H1 (cell line): Measurements from ENCODE around the gene MDFIC. TPM values are rescaled to one million over a fixed set of nuclear protein-coding genes. Genes with fewer than 3 reads are reported as not detected.

Experiments
- CTCF ChIA-PET: fragments of 300-600 bp; sonication (Branson Sonifier 250); formaldehyde crosslinking; loops from one replicate; lab custom pipeline; 2021; ENCODE audit not compliant: partially characterized antibody; lab: Charles Lee
- POLR2A ChIA-PET: fragments of 300-600 bp; sonication (Branson Sonifier 250); formaldehyde crosslinking; loops from one replicate; lab custom pipeline; 2021; ENCODE audit warnings: inconsistent platforms; ENCODE audit not compliant: partially characterized antibody; lab: Charles Lee
- DNase-seq, 2 experiments: peaks; one replicate each; pipeline versions ENCODE4 v3.0.0 to v3.0.0-alpha.2; 2010 to 2022; ENCODE audit warnings: low spot score in 2 of 2, low read depth in 1 of 2, mixed read lengths in 1 of 2
- FAIRE-seq: peaks from 2 replicates; lab custom pipeline; 2011; peaks lifted over from hg19 to GRCh38; lab: Jason Lieb, UNC
- H2AFZ ChIP-seq: 2 replicates; pipeline ENCODE4 v1.8.1; 2012; ENCODE audit warnings: low read length, inconsistent platforms
- H2AK5ac ChIP-seq: 2 replicates; pipeline ENCODE4 v1.6.1; 2013; ENCODE audit warnings: low read depth, low read length
- H2BK120ac ChIP-seq: replicated peaks from 2 replicates; pipeline ENCODE3; 2013; ENCODE audit warnings: low read depth, low read length, inconsistent platforms
- H2BK12ac ChIP-seq: 2 replicates; pipeline ENCODE4 v1.6.1; 2013; ENCODE audit warnings: low read depth, low read length
- H2BK15ac ChIP-seq: 2 replicates; pipeline ENCODE4 v1.6.1; 2013; ENCODE audit warnings: low read length
- H2BK20ac ChIP-seq: 2 replicates; pipeline ENCODE4 v1.6.1; 2013; ENCODE audit warnings: low read length
- H2BK5ac ChIP-seq: 2 replicates; pipeline ENCODE4 v1.6.1; 2013; ENCODE audit warnings: low read depth, low read length
- H3K14ac ChIP-seq: 2 replicates; pipeline ENCODE4 v1.6.1; 2013; ENCODE audit warnings: inconsistent platforms; ENCODE audit not compliant: insufficient read length
- H3K18ac ChIP-seq: 2 replicates; pipeline ENCODE4 v1.6.1; 2013; ENCODE audit warnings: low read length; ENCODE audit errors: extremely low read depth
- H3K23ac ChIP-seq: 2 replicates; pipeline ENCODE4 v1.6.1; 2013; ENCODE audit warnings: inconsistent platforms; ENCODE audit not compliant: insufficient read length
- H3K23me2 ChIP-seq: 2 replicates; pipeline ENCODE4 v1.6.1; 2013; ENCODE audit warnings: low read depth, low read length
- H3K27ac ChIP-seq: 2 replicates; pipeline ENCODE4 v1.6.1; 2011; ENCODE audit warnings: low read depth, low read length, inconsistent platforms
- H3K27me3 ChIP-seq, 4 experiments: replicated peaks in 1 of 4; 1 replicate in 1 of 4; 2 replicates in 3 of 4; pipeline versions ENCODE4 v1.6.1 to v1.8.1; 2011 to 2013; ENCODE audit warnings: low read length in 3 of 4, mild to moderate bottlenecking in 3 of 4, inconsistent platforms in 2 of 4, mixed read lengths in 2 of 4, moderate library complexity in 1 of 4; ENCODE audit not compliant: control insufficient read depth in 3 of 4, insufficient read depth in 3 of 4; ENCODE audit errors: extremely low read depth in 1 of 4
- H3K36me3 ChIP-seq, 4 experiments: 2 replicates each; pipeline versions ENCODE4 v1.6.1 to v1.8.1; 2011 to 2013; ENCODE audit warnings: mild to moderate bottlenecking in 4 of 4, low read length in 3 of 4, moderate library complexity in 2 of 4, control low read depth in 1 of 4, inconsistent platforms in 1 of 4; ENCODE audit not compliant: insufficient read depth in 4 of 4, control insufficient read depth in 2 of 4
- H3K4ac ChIP-seq: replicated peaks from 2 replicates; pipeline ENCODE3; 2013; ENCODE audit warnings: low read length, low read depth, mixed read lengths, inconsistent platforms; ENCODE audit not compliant: insufficient read length
- H3K4me1 ChIP-seq, 4 experiments: replicated peaks in 1 of 4; 1 replicate in 1 of 4; 2 replicates in 3 of 4; pipeline versions ENCODE4 v1.6.1 to v1.8.1; 2011 to 2013; ENCODE audit warnings: low read length in 3 of 4, inconsistent platforms in 2 of 4, mixed read lengths in 1 of 4; ENCODE audit not compliant: insufficient read depth in 4 of 4, control insufficient read depth in 3 of 4
- H3K4me2 ChIP-seq, 2 experiments: 2 replicates each; pipeline versions ENCODE4 v1.6.1 to v1.8.1; 2011 to 2013; ENCODE audit warnings: low read depth in 2 of 2, low read length in 2 of 2, control low read depth in 1 of 2, inconsistent platforms in 1 of 2, mild to moderate bottlenecking in 1 of 2; ENCODE audit not compliant: insufficient read depth in 1 of 2
- H3K4me3 ChIP-seq, 4 experiments: fragments of 200-600, 300-600 bp in 1 of 4; sonication (generic), shearing (Covaris generic), sonication (Bioruptor Twin) in 1 of 4; 2 replicates each; pipeline versions ENCODE4 v1.5.1 to v1.8.1; 2011 to 2016; ENCODE audit warnings: low read length in 4 of 4, low read depth in 3 of 4, control low read depth in 2 of 4, inconsistent platforms in 2 of 4, mild to moderate bottlenecking in 2 of 4, mixed read lengths in 1 of 4, moderate library complexity in 1 of 4; ENCODE audit not compliant: insufficient read depth in 2 of 4; ENCODE audit errors: extremely low read depth in 1 of 4
- H3K56ac ChIP-seq: replicated peaks from 2 replicates; pipeline ENCODE3; 2013; ENCODE audit warnings: low read depth, mild to moderate bottlenecking, mixed read lengths, low read length, inconsistent platforms; ENCODE audit not compliant: insufficient read length
- H3K79me1 ChIP-seq: 2 replicates; pipeline ENCODE4 v1.6.1; 2013; ENCODE audit warnings: low read depth, low read length, control low read depth
- H3K79me2 ChIP-seq, 2 experiments: 2 replicates each; pipeline versions ENCODE4 v1.6.1 to v1.8.1; 2012 to 2013; ENCODE audit warnings: low read length in 2 of 2, mild to moderate bottlenecking in 2 of 2, inconsistent platforms in 1 of 2; ENCODE audit not compliant: insufficient read depth in 2 of 2, control insufficient read depth in 1 of 2
- H3K9ac ChIP-seq, 4 experiments: replicated peaks in 1 of 4; 1 replicate in 1 of 4; 2 replicates in 3 of 4; pipeline versions ENCODE4 v1.6.1 to v1.8.1; 2011 to 2013; ENCODE audit warnings: low read depth in 3 of 4, low read length in 3 of 4, control low read depth in 2 of 4, mild to moderate bottlenecking in 2 of 4, moderate library complexity in 2 of 4, inconsistent platforms in 1 of 4; ENCODE audit errors: extremely low read depth in 1 of 4
- H3K9me3 ChIP-seq, 2 experiments: 2 replicates each; pipeline versions ENCODE4 v1.6.1 to v1.8.1; 2012 to 2013; ENCODE audit warnings: mild to moderate bottlenecking in 2 of 2, moderate library complexity in 2 of 2, control low read depth in 1 of 2, inconsistent platforms in 1 of 2, low read depth in 1 of 2, low read length in 1 of 2, mixed read lengths in 1 of 2; ENCODE audit not compliant: insufficient read depth in 2 of 2
- H4K20me1 ChIP-seq, 2 experiments: replicated peaks in 1 of 2; 2 replicates each; pipeline versions ENCODE3 to v1.8.1; 2011 to 2013; ENCODE audit warnings: inconsistent platforms in 2 of 2, low read length in 2 of 2, mild to moderate bottlenecking in 1 of 2; ENCODE audit not compliant: insufficient read depth in 2 of 2, control insufficient read depth in 1 of 2
- H4K5ac ChIP-seq: 2 replicates; pipeline ENCODE4 v1.6.1; 2013; ENCODE audit warnings: low read length, low read depth, mixed read lengths, inconsistent platforms; ENCODE audit not compliant: insufficient read length
- H4K8ac ChIP-seq: 2 replicates; pipeline ENCODE4 v1.8.0; 2013; ENCODE audit warnings: mild to moderate bottlenecking, moderate library complexity, low read length, inconsistent platforms; ENCODE audit not compliant: insufficient read depth; ENCODE audit errors: extremely low read depth
- H4K91ac ChIP-seq: replicated peaks from 2 replicates; pipeline ENCODE3; 2013; ENCODE audit warnings: low read length, mixed read lengths, inconsistent platforms; ENCODE audit not compliant: insufficient read length
- BCL11A ChIP-seq, 2 experiments: IDR thresholded peaks; one replicate each; pipeline ENCODE4 v1.6.1; 2011; ENCODE audit warnings: low read depth in 2 of 2, low read length in 2 of 2, mild to moderate bottlenecking in 2 of 2
- BRCA1 ChIP-seq: IDR thresholded peaks from 2 replicates; pipeline ENCODE4 v1.6.1; 2012; ENCODE audit warnings: low read depth, low read length, improper control_type of control experiment
- CBX8 ChIP-seq: fragments of 300-800, 300-1000 bp; sonication (generic); IDR thresholded peaks from 2 replicates; pipeline ENCODE4 v1.7.1; 2016; ENCODE audit warnings: low read depth, low read length, borderline replicate concordance
- CEBPB ChIP-seq: IDR thresholded peaks from 2 replicates; pipeline ENCODE4 v1.6.1; 2012; ENCODE audit warnings: low read depth, low read length
- EGR1 ChIP-seq: IDR thresholded peaks from 2 replicates; pipeline ENCODE4 v1.6.1; 2011; ENCODE audit warnings: low read depth, low read length, borderline replicate concordance
- FOSL1 ChIP-seq: IDR thresholded peaks from 2 replicates; pipeline ENCODE4 v1.6.1; 2011; ENCODE audit warnings: mild to moderate bottlenecking, low read depth, low read length, moderate library complexity; ENCODE audit not compliant: insufficient read depth
- GTF2F1 ChIP-seq: IDR thresholded peaks from 2 replicates; pipeline ENCODE4 v1.6.1; 2012; ENCODE audit warnings: low read depth, low read length, improper control_type of control experiment, borderline replicate concordance
- HDAC2 ChIP-seq, 2 experiments: fragments of 300-600 bp in 1 of 2; sonication (generic) in 1 of 2; IDR thresholded peaks; 2 replicates each; pipeline ENCODE4 v1.6.1; 2011 to 2012; ENCODE audit warnings: low read depth in 2 of 2, low read length in 2 of 2, mild to moderate bottlenecking in 2 of 2, moderate library complexity in 2 of 2, borderline replicate concordance in 1 of 2, inconsistent platforms in 1 of 2
- KDM1A ChIP-seq: fragments of 200-600, 300-600 bp; sonication (generic); IDR thresholded peaks from 2 replicates; pipeline ENCODE4 v1.7.1; 2016; ENCODE audit warnings: mild to moderate bottlenecking, low read length, borderline replicate concordance
- SIN3A ChIP-seq, 2 experiments: IDR thresholded peaks in 1 of 2; conservative IDR thresholded peaks in 1 of 2; 2 replicates each; pipeline ENCODE4 v1.6.1; 2011 to 2012; ENCODE audit warnings: low read length in 2 of 2, improper control_type of control experiment in 1 of 2, low read depth in 1 of 2, mild to moderate bottlenecking in 1 of 2
- SIRT6 ChIP-seq: IDR thresholded peaks from one replicate; pipeline ENCODE4 v1.7.1; 2012; ENCODE audit warnings: low read length, inconsistent platforms
- TAF7 ChIP-seq: optimal IDR thresholded peaks from 2 replicates; pipeline ENCODE3; 2011; ENCODE audit warnings: low read depth, mild to moderate bottlenecking, inconsistent platforms, low read length, moderate library complexity, borderline replicate concordance
- TBP ChIP-seq: IDR thresholded peaks from 2 replicates; pipeline ENCODE4 v1.6.1; 2011; ENCODE audit warnings: low read depth, low read length, improper control_type of control experiment
- TCF12 ChIP-seq: IDR thresholded peaks from 2 replicates; pipeline ENCODE4 v1.6.1; 2011; ENCODE audit warnings: low read depth, mild to moderate bottlenecking, low read length
- polyA plus RNA-seq, 7 experiments: library from polyadenylated mRNA; depleted of rRNA in 3 of 7; stranded (reverse) in 5 of 7; unstranded in 2 of 7; fragments of >200 nt in 5 of 7; fragments of 200-250 nt in 2 of 7; gene quantifications; 1 replicate in 5 of 7; 2 replicates in 1 of 7; 4 replicates in 1 of 7; pipeline versions ENCODE4 v1.2.1 to v1.2.3, GENCODE V29; 2011 to 2013; ENCODE audit warnings: missing spikeins in 2 of 7, mixed read lengths in 2 of 7
- total RNA-seq: library from RNA; stranded (reverse); fragmentation: NEBNext Ultra II Directional; extraction: Animal tissue kit (Norgen Biotek cat#: 25700); gene quantifications from 2 replicates; pipeline ENCODE4 v1.2.1, GENCODE V29; 2021

MDFIC gene
- total and polyA plus RNA-seq, 2 of the 8 experiments (the other 6 are each of a cell fraction or from before 2014, with no cell fraction given) = 2.3 to 11.4 TPM

DNA sequence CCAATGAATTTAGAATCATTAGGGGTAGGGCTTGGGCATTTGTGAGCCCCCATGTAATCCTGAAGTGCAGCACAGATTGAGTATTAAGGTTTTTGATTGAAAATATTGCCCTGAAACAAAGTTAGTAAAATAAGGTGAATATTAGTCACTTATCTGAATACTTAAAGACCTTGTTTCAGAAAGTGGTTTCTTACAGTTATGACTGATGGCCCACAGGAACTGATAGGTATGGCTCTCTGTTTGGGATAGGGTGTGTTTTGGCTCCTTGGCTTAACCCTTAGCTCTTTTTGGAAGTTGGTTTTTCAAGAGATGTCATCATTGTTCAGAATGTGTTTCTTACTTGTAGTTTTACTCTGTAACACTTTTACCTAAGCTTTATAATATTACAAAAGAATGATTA, 34.8 kb downstream of the MDFIC start:
- no peak overlapping the region for H4K5ac ChIP-seq
- no peak overlapping the region for H4K91ac ChIP-seq
- H3K27me3 ChIP-seq = no peaks in the 10 kb centered on the region
- H3K23me2 ChIP-seq = no peaks in the 10 kb centered on the region
- H3K14ac ChIP-seq = no peak overlapping the region
- H3K4me3 ChIP-seq = no peak overlapping the region
- H2BK5ac ChIP-seq = no peak overlapping the region
- FAIRE-seq = no peak
- POLR2A ChIA-PET = no interaction called here
- CTCF ChIA-PET = interaction anchor here (0.7 kb wide), 1 partner anchor 30 kb away, joined by 3 read pairs; no protein-coding TSS in a partner anchor
- no peak for DNase-seq
- H3K36me3 ChIP-seq = no peaks in the 10 kb centered on the region
- H3K18ac ChIP-seq = no peak overlapping the region
- H3K4ac ChIP-seq = no peak overlapping the region
- no peak overlapping the region for H3K4me2 ChIP-seq
- no peak overlapping the region for H2BK15ac ChIP-seq
- H2BK20ac ChIP-seq = no peak overlapping the region
- H3K9ac ChIP-seq = no peak overlapping the region
- H4K8ac ChIP-seq = no peak overlapping the region
- H4K20me1 ChIP-seq = no peaks in the 10 kb centered on the region
- no peaks in the 10 kb centered on the region for H3K79me2 ChIP-seq
- no peak overlapping the region for H2BK120ac ChIP-seq
- no peaks in the 10 kb centered on the region for H3K79me1 ChIP-seq
- no peak overlapping the region for H2AFZ ChIP-seq
- H3K4me1 ChIP-seq = no peaks in the 10 kb centered on the region
- TF ChIP-seq GTF2F1 (no peak), FOSL1 (no peak), TCF12 (no peak), SIN3A (conservative IDR thresholded peaks at IDR 0.05 in 1 of 2, IDR thresholded peaks at IDR 0.05 in 1 of 2; ENCODE audit: low read depth in 1 of 2, low read length in 2 of 2) (no peak), TBP (no peak), KDM1A (no peak), EGR1 (no peak), SIRT6 (no peak), BRCA1 (no peak), HDAC2 (IDR thresholded peaks at IDR 0.05; ENCODE audit: borderline replicate concordance in 1 of 2, low read depth in 2 of 2, low read length in 2 of 2) (no peak), BCL11A (IDR thresholded peaks at IDR 0.05; ENCODE audit: low read depth in 2 of 2, low read length in 2 of 2) (no peak), CEBPB (no peak), TAF7 (no peak), CBX8 (no peak)
- no peaks in the 10 kb centered on the region for H3K9me3 ChIP-seq
- H2BK12ac ChIP-seq = no peak overlapping the region
- no peak overlapping the region for H3K23ac ChIP-seq
- H2AK5ac ChIP-seq = no peak overlapping the region
- no peak overlapping the region for H3K27ac ChIP-seq
- no peak overlapping the region for H3K56ac ChIP-seq
